Endothelial cell of umbilical vein (primary cell): ENCODE data around the gene SSPN. TPM values are rescaled to one million over a fixed set of nuclear protein-coding genes. Genes with fewer than 3 reads are reported as not detected.

Experiments
- BruUV-seq: library from RNA; stranded (reverse); fragments of 400-500 nt; replicated peaks from 2 replicates; lab custom pipeline; 2021; lab: Mats Ljungman, UMichigan
- CTCF ChIA-PET: fragments of 300-600, 350-600 bp; sonication (Branson Sonifier 250); formaldehyde crosslinking; loops from one replicate; lab custom pipeline; 2021; ENCODE audit warnings: antibody characterized with exemption, inconsistent platforms; lab: Charles Lee
- POLR2A ChIA-PET: fragments of 300-600, 350-600 bp; sonication (Branson Sonifier 250); formaldehyde crosslinking; loops from one replicate; lab custom pipeline; 2021; ENCODE audit warnings: antibody characterized with exemption, inconsistent platforms; lab: Charles Lee
- DNase-seq: peaks from one replicate; pipeline ENCODE4 v3.0.0-alpha.2; 2011; ENCODE audit warnings: low read depth, low spot score
- FAIRE-seq: peaks from 2 replicates; lab custom pipeline; 2011; peaks lifted over from hg19 to GRCh38; lab: Jason Lieb, UNC
- H2AFZ ChIP-seq: 2 replicates; pipeline ENCODE4 v1.6.0; 2012; ENCODE audit warnings: low read depth, low read length, control low read depth, inconsistent platforms
- H3K27ac ChIP-seq: 2 replicates; pipeline ENCODE4 v1.5.1; 2011; ENCODE audit warnings: low read depth, mild to moderate bottlenecking, control low read depth, low read length, moderate library complexity; ENCODE audit not compliant: insufficient read depth
- H3K27me3 ChIP-seq, 2 experiments: 2 replicates each; pipeline versions ENCODE4 v1.6.0 to v1.6.1; 2011; ENCODE audit warnings: low read length in 2 of 2, mixed read lengths in 1 of 2; ENCODE audit not compliant: control insufficient read depth in 2 of 2, insufficient read depth in 2 of 2
- H3K36me3 ChIP-seq, 2 experiments: 2 replicates in 1 of 2; 3 replicates in 1 of 2; pipeline ENCODE4 v1.5.1; 2011; ENCODE audit warnings: low read length in 2 of 2, mild to moderate bottlenecking in 1 of 2, moderate library complexity in 1 of 2; ENCODE audit not compliant: control insufficient read depth in 2 of 2, insufficient read depth in 2 of 2; ENCODE audit errors: extremely low read depth in 1 of 2
- H3K4me1 ChIP-seq: 3 replicates; pipeline ENCODE4 v1.5.1; 2011; ENCODE audit warnings: mild to moderate bottlenecking, low read length; ENCODE audit not compliant: control insufficient read depth, insufficient read depth; ENCODE audit errors: extremely low read depth
- H3K4me2 ChIP-seq: 2 replicates; pipeline ENCODE4 v1.6.1; 2011; ENCODE audit warnings: low read length, control low read depth, mixed read lengths; ENCODE audit not compliant: insufficient read depth
- H3K4me3 ChIP-seq, 3 experiments: fragments of 200-600 bp in 1 of 3; sonication (generic), shearing (Covaris generic) in 1 of 3; replicated peaks in 1 of 3; 2 replicates each; pipeline ENCODE4 v1.5.1; 2011 to 2016; ENCODE audit warnings: control low read depth in 3 of 3, low read length in 3 of 3, mild to moderate bottlenecking in 2 of 3, inconsistent platforms in 1 of 3, low read depth in 1 of 3, moderate library complexity in 1 of 3; ENCODE audit not compliant: insufficient read depth in 1 of 3
- H3K79me2 ChIP-seq: 2 replicates; pipeline ENCODE4 v1.6.0; 2012; ENCODE audit warnings: low read length, inconsistent platforms; ENCODE audit not compliant: control insufficient read depth, insufficient read depth
- H3K9ac ChIP-seq: replicated peaks from 2 replicates; pipeline ENCODE3; 2011; ENCODE audit warnings: low read length, control low read depth; ENCODE audit not compliant: insufficient read depth; ENCODE audit errors: extremely low read depth
- H3K9me1 ChIP-seq: replicated peaks from 3 replicates; pipeline ENCODE4 v1.6.0; 2011; ENCODE audit warnings: mild to moderate bottlenecking, low read length; ENCODE audit not compliant: control insufficient read depth, insufficient read depth; ENCODE audit errors: extremely low read depth
- H3K9me3 ChIP-seq: replicated peaks from 2 replicates; pipeline ENCODE4 v1.5.1; 2012; ENCODE audit warnings: low read length, inconsistent platforms; ENCODE audit not compliant: control insufficient read depth, insufficient read depth
- H4K20me1 ChIP-seq: replicated peaks from 2 replicates; pipeline ENCODE3; 2011; ENCODE audit warnings: mild to moderate bottlenecking, low read length; ENCODE audit not compliant: control insufficient read depth, insufficient read depth; ENCODE audit errors: extremely low read depth
- EZH2 ChIP-seq: IDR thresholded peaks from 2 replicates; pipeline ENCODE4 v1.6.1; 2012; ENCODE audit warnings: borderline replicate concordance, low read depth, mild to moderate bottlenecking, moderate library complexity, low read length, inconsistent platforms; ENCODE audit not compliant: severe bottlenecking
- FOS ChIP-seq: IDR thresholded peaks from 2 replicates; pipeline ENCODE4 v1.6.1; 2011; ENCODE audit warnings: mild to moderate bottlenecking, low read length, moderate library complexity, borderline replicate concordance; ENCODE audit not compliant: insufficient read depth
- GATA2 ChIP-seq: IDR thresholded peaks from 2 replicates; pipeline ENCODE4 v1.7.0; 2011; ENCODE audit warnings: low read depth, mild to moderate bottlenecking, moderate library complexity, mixed read lengths, low read length; ENCODE audit not compliant: insufficient read length, insufficient read depth
- JUN ChIP-seq: IDR thresholded peaks from 2 replicates; pipeline ENCODE4 v1.6.1; 2011; ENCODE audit warnings: borderline replicate concordance, low read depth; ENCODE audit not compliant: insufficient read length, insufficient read depth
- MYC ChIP-seq: IDR thresholded peaks from one replicate; pipeline ENCODE4 v1.6.1; 2011; ENCODE audit warnings: mild to moderate bottlenecking, low read depth, low read length
- POLR2A ChIP-seq: IDR thresholded peaks from 2 replicates; pipeline ENCODE4 v1.6.1; 2012; ENCODE audit warnings: low read depth, mild to moderate bottlenecking, control low read depth, low read length
- POLR2AphosphoS5 ChIP-seq: IDR thresholded peaks from 2 replicates; pipeline ENCODE4 v1.6.1; 2012; ENCODE audit warnings: low read depth, mild to moderate bottlenecking, control low read depth, low read length, moderate library complexity; ENCODE audit not compliant: insufficient read depth
- dilution Hi-C: fragments of 300-500 bp; cut with MboI; formaldehyde crosslinking; loops from one replicate; pipeline ENCODE4 v1.15.0; 2019; ENCODE audit warnings: low sequenced_read_pairs; ENCODE audit not compliant: extremely low pct_ligation_motif_present
- intact Hi-C: fragments of 100-400 bp; cut with micrococcal nuclease; formaldehyde crosslinking; loops from one replicate; pipeline ENCODE4 v1.10.0; 2022
- polyA plus RNA-seq, 4 experiments: library from polyadenylated mRNA; depleted of rRNA in 3 of 4; stranded (reverse) in 3 of 4; unstranded in 1 of 4; fragments of >200 nt; gene quantifications; 2 replicates each; pipeline versions ENCODE4 v1.2.1 to v1.2.3, GENCODE V29; 2011 to 2012; ENCODE audit warnings: missing spikeins in 1 of 4
- total RNA-seq: library from RNA; stranded (reverse); gene quantifications from 2 replicates; pipeline ENCODE4 v1.2.3, GENCODE V29; 2021
- TF ChIP-seq, protein P1 (sequence below), 2 donors: IDR thresholded peaks; 1 replicate in 1 of 2; 2 replicates in 1 of 2; pipeline ENCODE4 v1.5.1; 2011; ENCODE audit warnings: low read length in 2 of 2, mild to moderate bottlenecking in 2 of 2, moderate library complexity in 2 of 2, control low read depth in 1 of 2, inconsistent platforms in 1 of 2, low read depth in 1 of 2; ENCODE audit not compliant: insufficient read depth in 1 of 2; ENCODE audit errors: extremely low read depth in 1 of 2
- TF ChIP-seq, protein P2 (sequence below): IDR thresholded peaks from 2 replicates; pipeline ENCODE4 v1.6.1; 2011; ENCODE audit not compliant: insufficient read depth, insufficient read length

Gene SSPN
- total and polyA plus RNA-seq, 2 donors (not counting 3 experiments of a cell fraction or from before 2014, with no cell fraction given): 1.3 to 2.1 TPM

DNA sequence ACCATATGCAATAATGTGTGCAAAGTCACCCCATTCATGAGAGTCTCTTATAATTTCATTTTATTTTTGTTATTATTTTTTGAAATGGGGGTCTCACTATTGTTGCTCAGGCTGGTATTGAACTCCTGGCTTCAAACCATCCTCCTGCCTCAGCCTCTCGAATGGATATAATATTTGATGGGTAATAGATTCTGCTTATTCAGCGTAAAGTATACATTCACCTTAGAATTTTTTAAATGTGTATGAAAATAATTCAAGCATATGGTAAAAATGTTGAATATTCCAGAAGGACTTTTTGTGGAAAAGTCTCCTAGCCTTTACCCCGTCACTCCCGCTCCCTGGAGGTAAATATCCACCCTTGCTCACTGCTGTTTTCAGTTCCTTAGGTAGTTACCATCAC is 23.4 kb upstream of the SSPN start:
- no peak overlapping the region for H2AFZ ChIP-seq
- H3K4me2 ChIP-seq: no peak overlapping the region
- no TSS peak for BruUV-seq
- H3K27ac ChIP-seq: no peak overlapping the region
- TF ChIP-seq, protein P1, sequence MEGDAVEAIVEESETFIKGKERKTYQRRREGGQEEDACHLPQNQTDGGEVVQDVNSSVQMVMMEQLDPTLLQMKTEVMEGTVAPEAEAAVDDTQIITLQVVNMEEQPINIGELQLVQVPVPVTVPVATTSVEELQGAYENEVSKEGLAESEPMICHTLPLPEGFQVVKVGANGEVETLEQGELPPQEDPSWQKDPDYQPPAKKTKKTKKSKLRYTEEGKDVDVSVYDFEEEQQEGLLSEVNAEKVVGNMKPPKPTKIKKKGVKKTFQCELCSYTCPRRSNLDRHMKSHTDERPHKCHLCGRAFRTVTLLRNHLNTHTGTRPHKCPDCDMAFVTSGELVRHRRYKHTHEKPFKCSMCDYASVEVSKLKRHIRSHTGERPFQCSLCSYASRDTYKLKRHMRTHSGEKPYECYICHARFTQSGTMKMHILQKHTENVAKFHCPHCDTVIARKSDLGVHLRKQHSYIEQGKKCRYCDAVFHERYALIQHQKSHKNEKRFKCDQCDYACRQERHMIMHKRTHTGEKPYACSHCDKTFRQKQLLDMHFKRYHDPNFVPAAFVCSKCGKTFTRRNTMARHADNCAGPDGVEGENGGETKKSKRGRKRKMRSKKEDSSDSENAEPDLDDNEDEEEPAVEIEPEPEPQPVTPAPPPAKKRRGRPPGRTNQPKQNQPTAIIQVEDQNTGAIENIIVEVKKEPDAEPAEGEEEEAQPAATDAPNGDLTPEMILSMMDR (IDR thresholded peaks at IDR 0.05; ENCODE audit: extremely low read depth in 1 of 2, insufficient read depth in 1 of 2, low read depth in 1 of 2, low read length in 2 of 2): no peak
- TF ChIP-seq EZH2 (no peak), MYC (no peak), POLR2AphosphoS5 (no peak), JUN (no peak), GATA2 (no peak), POLR2A (no peak)
- no peaks in the 10 kb centered on the region for H3K9me3 ChIP-seq
- ChIA-PET CTCF (interaction anchor here (0.9 kb wide), 1 partner anchor 254 kb away, joined by 3 read pairs; no protein-coding TSS in a partner anchor), POLR2A (no interaction called here)
- H3K4me3 ChIP-seq: no peak overlapping the region
- H4K20me1 ChIP-seq: no peaks in the 10 kb centered on the region
- dilution Hi-C loops (no loop called here), intact Hi-C loops (no loop called here)
- no peak overlapping the region for H3K9ac ChIP-seq
- no peaks in the 10 kb centered on the region for H3K4me1 ChIP-seq
- no peaks in the 10 kb centered on the region for H3K79me2 ChIP-seq
- FAIRE-seq (no peak), DNase-seq (no peak)
- no peaks in the 10 kb centered on the region for H3K36me3 ChIP-seq
- H3K9me1 ChIP-seq: no peaks in the 10 kb centered on the region
- H3K27me3 ChIP-seq: peaks cover 3 to 8% of the 10 kb centered on the region in 2 experiments

DNA sequence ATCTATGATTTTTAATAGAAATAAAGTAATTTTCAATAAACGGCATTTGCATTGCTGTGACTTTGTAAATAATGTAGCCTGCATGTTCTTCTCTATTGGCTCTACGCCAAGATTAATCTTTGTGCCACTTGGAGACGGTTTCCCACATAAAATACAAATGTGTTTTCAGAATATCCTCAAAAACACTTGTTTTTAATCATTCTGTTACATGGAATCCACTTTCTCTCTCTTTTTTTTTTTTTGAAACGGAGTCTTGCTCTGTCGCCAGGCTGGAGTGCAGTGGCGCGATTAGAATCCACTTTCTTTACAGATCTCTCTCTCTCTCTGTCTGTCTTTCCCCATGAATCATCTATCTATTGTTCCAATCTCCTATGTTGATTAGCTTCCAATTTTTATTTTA is 22.8 kb upstream of the SSPN start:
- no peak overlapping the region for H3K4me2 ChIP-seq
- H3K9me1 ChIP-seq: no peaks in the 10 kb centered on the region
- H3K9me3 ChIP-seq: no peaks in the 10 kb centered on the region
- BruUV-seq: no TSS peak
- H3K27me3 ChIP-seq: peaks cover 3 to 7% of the 10 kb centered on the region in 2 experiments
- no peak overlapping the region for H3K9ac ChIP-seq
- FAIRE-seq: no peak
- H3K79me2 ChIP-seq: no peaks in the 10 kb centered on the region
- H4K20me1 ChIP-seq: no peaks in the 10 kb centered on the region
- TF ChIP-seq, protein P2, sequence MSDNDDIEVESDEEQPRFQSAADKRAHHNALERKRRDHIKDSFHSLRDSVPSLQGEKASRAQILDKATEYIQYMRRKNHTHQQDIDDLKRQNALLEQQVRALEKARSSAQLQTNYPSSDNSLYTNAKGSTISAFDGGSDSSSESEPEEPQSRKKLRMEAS: no peak
- TF ChIP-seq EZH2 (no peak), MYC (no peak), GATA2 (no peak), POLR2A (no peak), POLR2AphosphoS5 (no peak), JUN (no peak), FOS (no peak)
- TF ChIP-seq, protein P1 (IDR thresholded peaks at IDR 0.05; ENCODE audit: extremely low read depth in 1 of 2, insufficient read depth in 1 of 2, low read depth in 1 of 2, low read length in 2 of 2): no peak
- POLR2A ChIA-PET: no interaction called here
- H3K4me1 ChIP-seq: no peaks in the 10 kb centered on the region
- no peak overlapping the region for H3K27ac ChIP-seq
- no peak overlapping the region for H2AFZ ChIP-seq
- intact Hi-C loops (no loop called here), dilution Hi-C loops (no loop called here)
- no peak for DNase-seq
- CTCF ChIA-PET: no interaction called here
- H3K36me3 ChIP-seq: no peaks in the 10 kb centered on the region
- no peak overlapping the region for H3K4me3 ChIP-seq
